ENCODE measurements around the gene PAX7. TPM values are rescaled to one million over a fixed set of nuclear protein-coding genes. Genes with fewer than 3 reads are reported as not detected.

Gene PAX7
- polyA plus RNA-seq (2012; rRNA removed): not detected in 2 replicates
- not detected in 2 replicates for polyA plus RNA-seq (2012; cell fraction: cytosol; rRNA removed)
- not detected in 2 replicates for polyA plus RNA-seq (2012; cell fraction: nucleus; rRNA removed)

DNA sequence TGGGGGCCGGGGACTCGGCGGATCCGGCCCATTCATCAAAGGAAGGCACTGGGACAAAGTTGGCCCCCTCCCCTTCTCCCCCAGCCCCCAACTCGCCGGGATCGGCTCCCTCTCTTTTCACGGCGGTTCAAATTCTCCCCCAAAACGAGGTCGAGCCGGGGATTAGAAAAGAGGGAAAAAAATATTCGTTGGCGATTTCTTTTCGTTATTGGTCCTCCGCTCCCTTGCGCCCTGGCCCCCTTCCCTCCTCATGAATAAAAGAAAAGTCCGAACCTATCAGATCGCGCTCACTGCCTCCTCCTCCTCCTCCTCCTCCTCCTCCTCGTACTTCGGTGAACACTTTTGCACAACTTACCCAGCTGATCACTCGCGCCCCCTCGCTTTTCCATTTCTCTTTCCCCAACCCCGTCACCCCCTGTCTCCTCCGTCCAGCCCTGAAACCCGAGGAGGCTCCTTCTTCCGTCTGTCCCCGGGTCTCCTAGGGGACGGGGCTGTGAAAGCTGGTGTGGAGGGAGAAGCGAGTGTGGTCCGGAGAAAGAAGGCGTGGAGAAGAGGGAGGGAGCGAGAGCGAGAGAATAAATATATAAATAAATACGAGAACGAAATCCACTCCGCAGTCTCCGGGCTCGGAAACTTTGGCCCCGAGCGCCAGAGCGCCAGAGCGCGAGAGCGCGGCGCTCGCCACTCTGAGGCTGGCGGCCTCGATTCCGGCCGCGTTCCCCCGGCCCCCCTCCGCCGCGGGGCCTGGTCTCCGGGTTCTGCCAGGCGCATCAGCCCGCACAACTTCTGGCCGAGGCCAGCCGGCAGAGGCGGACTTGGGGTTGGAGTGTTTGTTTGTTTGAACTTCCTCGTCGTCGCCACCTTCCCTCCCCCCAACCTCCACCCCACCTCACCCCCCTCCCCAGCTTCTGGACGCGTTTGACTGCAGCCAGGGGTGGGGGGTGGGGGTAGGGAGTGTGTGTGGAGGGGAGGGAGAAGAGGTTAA lies at the start of gene PAX7:
TSS of gene PAX7 (plus strand) at position 336 of the 985 bp plus-strand sequence. CDS start 758 bp downstream, outside the sequence.
- CTCF ChIA-PET: interaction anchor here (0.7 to 5.1 kb wide), 2 partner anchors 33 to 245 kb away, joined by 4 to 23 read pairs; no protein-coding TSS in a partner anchor
- H3K36me3 ChIP-seq (replicated peaks in 1 of 2; ENCODE audit: control insufficient read depth in 1 of 2, insufficient read depth in 2 of 2, low read length in 1 of 2): no peaks in the 10 kb centered on the region
- peaks cover 76% of the 10 kb centered on the region for H3K27me3 ChIP-seq (ENCODE audit: insufficient read depth)
- no peak within 1 kb of the TSS for H3K4me2 ChIP-seq
- no peaks in the 10 kb centered on the region for H4K20me1 ChIP-seq (ENCODE audit: insufficient read depth)
- H3K27ac ChIP-seq (ENCODE audit: low read depth in 2 of 2, low read length in 1 of 2): no peak within 1 kb of the TSS
- no peak within 1 kb of the TSS for H3K9ac ChIP-seq
- H3K4me1 ChIP-seq (ENCODE audit: control insufficient read depth in 1 of 2, insufficient read depth in 2 of 2, low read depth in 1 of 2, low read length in 1 of 2): no peaks in the 10 kb centered on the region
- H3F3A ChIP-seq (replicated peaks; ENCODE audit: insufficient read depth): no peaks in the 10 kb centered on the region
- H3K79me2 ChIP-seq (ENCODE audit: insufficient read depth): no peaks in the 10 kb centered on the region
- 12% methylated on average over 49 of the region's 70 CpGs for WGBS (ENCODE audit: low lambda C conversion rate)
- H3K9me3 ChIP-seq: no peaks in the 10 kb centered on the region
- TF ChIP-seq, protein P1, sequence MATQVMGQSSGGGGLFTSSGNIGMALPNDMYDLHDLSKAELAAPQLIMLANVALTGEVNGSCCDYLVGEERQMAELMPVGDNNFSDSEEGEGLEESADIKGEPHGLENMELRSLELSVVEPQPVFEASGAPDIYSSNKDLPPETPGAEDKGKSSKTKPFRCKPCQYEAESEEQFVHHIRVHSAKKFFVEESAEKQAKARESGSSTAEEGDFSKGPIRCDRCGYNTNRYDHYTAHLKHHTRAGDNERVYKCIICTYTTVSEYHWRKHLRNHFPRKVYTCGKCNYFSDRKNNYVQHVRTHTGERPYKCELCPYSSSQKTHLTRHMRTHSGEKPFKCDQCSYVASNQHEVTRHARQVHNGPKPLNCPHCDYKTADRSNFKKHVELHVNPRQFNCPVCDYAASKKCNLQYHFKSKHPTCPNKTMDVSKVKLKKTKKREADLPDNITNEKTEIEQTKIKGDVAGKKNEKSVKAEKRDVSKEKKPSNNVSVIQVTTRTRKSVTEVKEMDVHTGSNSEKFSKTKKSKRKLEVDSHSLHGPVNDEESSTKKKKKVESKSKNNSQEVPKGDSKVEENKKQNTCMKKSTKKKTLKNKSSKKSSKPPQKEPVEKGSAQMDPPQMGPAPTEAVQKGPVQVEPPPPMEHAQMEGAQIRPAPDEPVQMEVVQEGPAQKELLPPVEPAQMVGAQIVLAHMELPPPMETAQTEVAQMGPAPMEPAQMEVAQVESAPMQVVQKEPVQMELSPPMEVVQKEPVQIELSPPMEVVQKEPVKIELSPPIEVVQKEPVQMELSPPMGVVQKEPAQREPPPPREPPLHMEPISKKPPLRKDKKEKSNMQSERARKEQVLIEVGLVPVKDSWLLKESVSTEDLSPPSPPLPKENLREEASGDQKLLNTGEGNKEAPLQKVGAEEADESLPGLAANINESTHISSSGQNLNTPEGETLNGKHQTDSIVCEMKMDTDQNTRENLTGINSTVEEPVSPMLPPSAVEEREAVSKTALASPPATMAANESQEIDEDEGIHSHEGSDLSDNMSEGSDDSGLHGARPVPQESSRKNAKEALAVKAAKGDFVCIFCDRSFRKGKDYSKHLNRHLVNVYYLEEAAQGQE (IDR thresholded peaks at IDR 0.05; ENCODE audit: low read depth, low read length): no peak
- TF ChIP-seq EZH2phosphoT487 (IDR thresholded peaks at IDR 0.05; ENCODE audit: borderline replicate concordance, low read depth): peak; percentile 74; the same call in 1 of the 2 replicates
- no peaks in the 10 kb centered on the region for H3K9me2 ChIP-seq
- no peak within 1 kb of the TSS for H2AFZ ChIP-seq (ENCODE audit: low read depth)
- DNase-seq: peak; percentile 68
- H3K4me3 ChIP-seq (ENCODE audit: low read depth in 2 of 2, low read length in 1 of 2): no peak within 1 kb of the TSS
- POLR2A ChIA-PET: no interaction called here

DNA sequence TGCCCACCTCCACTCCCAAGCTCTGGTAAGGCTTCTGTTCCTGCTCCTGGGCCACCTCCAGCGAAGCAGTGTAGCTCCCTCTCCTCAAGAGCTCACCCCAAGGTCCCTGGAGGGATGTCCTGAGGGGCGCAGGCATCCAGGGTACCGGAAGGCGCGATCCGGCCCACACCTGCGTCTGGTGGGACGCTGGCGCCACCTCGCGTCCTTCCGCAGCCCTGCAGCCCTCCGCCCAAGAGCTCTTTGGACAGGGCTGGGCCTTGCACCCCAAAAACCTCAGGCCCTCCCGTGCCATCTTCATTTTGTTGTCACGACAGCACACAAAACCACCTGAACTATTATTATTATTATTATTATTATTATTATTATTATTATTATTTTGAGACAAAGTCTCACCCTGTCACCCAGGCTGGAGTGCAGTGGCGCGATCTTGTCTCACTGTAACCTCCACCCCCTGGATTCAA lies 49.2 kb upstream of the PAX7 start:
- H3K27ac ChIP-seq (ENCODE audit: low read depth in 2 of 2, low read length in 1 of 2): no peak overlapping the region
- no peaks in the 10 kb centered on the region for H3K79me2 ChIP-seq (ENCODE audit: insufficient read depth)
- no peaks in the 10 kb centered on the region for H3K36me3 ChIP-seq (replicated peaks in 1 of 2; ENCODE audit: control insufficient read depth in 1 of 2, insufficient read depth in 2 of 2, low read length in 1 of 2)
- H3K9me3 ChIP-seq: no peaks in the 10 kb centered on the region
- H3K9me2 ChIP-seq: no peaks in the 10 kb centered on the region
- H3K4me1 ChIP-seq (ENCODE audit: control insufficient read depth in 1 of 2, insufficient read depth in 2 of 2, low read depth in 1 of 2, low read length in 1 of 2): no peaks in the 10 kb centered on the region; a peak in 1 of 4 replicates
- H3K4me2 ChIP-seq: no peak overlapping the region
- DNase-seq: peak; percentile 85
- no peaks in the 10 kb centered on the region for H4K20me1 ChIP-seq (ENCODE audit: insufficient read depth)
- ChIA-PET POLR2A (interaction anchor here (1.2 kb wide), 1 partner anchor 658 kb away, joined by 3 read pairs; no protein-coding TSS in a partner anchor), CTCF (interaction anchor here (0.5 to 9.8 kb wide), 140 partner anchors 8 to 1092 kb away, joined by 3 to 144 read pairs (median 4); partner anchors contain the start of gene IGSF21)
- H3F3A ChIP-seq (replicated peaks; ENCODE audit: insufficient read depth): no peaks in the 10 kb centered on the region
- H3K27me3 ChIP-seq (ENCODE audit: insufficient read depth): no peaks in the 10 kb centered on the region
- no peak overlapping the region for H3K9ac ChIP-seq
- H2AFZ ChIP-seq (ENCODE audit: low read depth): no peak overlapping the region
- no peak overlapping the region; a peak in 1 of 4 replicates for H3K4me3 ChIP-seq (ENCODE audit: low read depth in 2 of 2, low read length in 1 of 2)
- WGBS (ENCODE audit: low lambda C conversion rate): 24% methylated on average over 11 of the region's 17 CpGs
- TF ChIP-seq, protein P2, sequence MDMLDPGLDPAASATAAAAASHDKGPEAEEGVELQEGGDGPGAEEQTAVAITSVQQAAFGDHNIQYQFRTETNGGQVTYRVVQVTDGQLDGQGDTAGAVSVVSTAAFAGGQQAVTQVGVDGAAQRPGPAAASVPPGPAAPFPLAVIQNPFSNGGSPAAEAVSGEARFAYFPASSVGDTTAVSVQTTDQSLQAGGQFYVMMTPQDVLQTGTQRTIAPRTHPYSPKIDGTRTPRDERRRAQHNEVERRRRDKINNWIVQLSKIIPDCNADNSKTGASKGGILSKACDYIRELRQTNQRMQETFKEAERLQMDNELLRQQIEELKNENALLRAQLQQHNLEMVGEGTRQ (IDR thresholded peaks at IDR 0.05; ENCODE audit: borderline replicate concordance, low read depth, low read length): no peak
- no peak for TF ChIP-seq EP300 (IDR thresholded peaks at IDR 0.05; ENCODE audit: borderline replicate concordance in 1 of 2, low read depth in 1 of 2, low read length in 1 of 2)
- TF ChIP-seq, protein P1 (IDR thresholded peaks at IDR 0.05; ENCODE audit: low read depth, low read length): no peak
- no peak for TF ChIP-seq TCF12 (IDR thresholded peaks at IDR 0.05)
- no peak for TF ChIP-seq MEF2A (IDR thresholded peaks at IDR 0.05; ENCODE audit: borderline replicate concordance, low read depth)
- TF ChIP-seq, protein P3, sequence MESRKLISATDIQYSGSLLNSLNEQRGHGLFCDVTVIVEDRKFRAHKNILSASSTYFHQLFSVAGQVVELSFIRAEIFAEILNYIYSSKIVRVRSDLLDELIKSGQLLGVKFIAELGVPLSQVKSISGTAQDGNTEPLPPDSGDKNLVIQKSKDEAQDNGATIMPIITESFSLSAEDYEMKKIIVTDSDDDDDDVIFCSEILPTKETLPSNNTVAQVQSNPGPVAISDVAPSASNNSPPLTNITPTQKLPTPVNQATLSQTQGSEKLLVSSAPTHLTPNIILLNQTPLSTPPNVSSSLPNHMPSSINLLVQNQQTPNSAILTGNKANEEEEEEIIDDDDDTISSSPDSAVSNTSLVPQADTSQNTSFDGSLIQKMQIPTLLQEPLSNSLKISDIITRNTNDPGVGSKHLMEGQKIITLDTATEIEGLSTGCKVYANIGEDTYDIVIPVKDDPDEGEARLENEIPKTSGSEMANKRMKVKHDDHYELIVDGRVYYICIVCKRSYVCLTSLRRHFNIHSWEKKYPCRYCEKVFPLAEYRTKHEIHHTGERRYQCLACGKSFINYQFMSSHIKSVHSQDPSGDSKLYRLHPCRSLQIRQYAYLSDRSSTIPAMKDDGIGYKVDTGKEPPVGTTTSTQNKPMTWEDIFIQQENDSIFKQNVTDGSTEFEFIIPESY (IDR thresholded peaks at IDR 0.05; ENCODE audit: borderline replicate concordance, low read depth): no peak
- no peak for TF ChIP-seq MXI1 (IDR thresholded peaks at IDR 0.05; ENCODE audit: low read depth, low read length)
- TF ChIP-seq YY1 (IDR thresholded peaks at IDR 0.05; ENCODE audit: low read depth): no peak
- no peak for TF ChIP-seq TEAD4 (IDR thresholded peaks at IDR 0.05; ENCODE audit: borderline replicate concordance, insufficient read depth)
- peak; percentile 54 for TF ChIP-seq SMC3 (IDR thresholded peaks at IDR 0.05; ENCODE audit: low read depth, low read length)
- TF ChIP-seq SIN3A (IDR thresholded peaks at IDR 0.05; ENCODE audit: borderline replicate concordance, low read depth, low read length): no peak

All from SK-N-SH (cell line).